GM19455 (cell line): ENCODE results near the gene MAPK8IP1.
A peak's percentile ranks its signal among the peaks of the same experiment; 100 is the strongest.
"Not testable (repeated sequence)": the region's sequence is repeated elsewhere in the genome, so short reads cannot be mapped to it uniquely, and the experiment has no call there.

Source experiments
- ATAC-seq: cut with Tn5 transposase; IDR thresholded peaks from one replicate; pipeline ENCODE4 v1.9.1; 2021; ENCODE audit not compliant: unreplicated experiment

MAPK8IP1 gene

DNA sequence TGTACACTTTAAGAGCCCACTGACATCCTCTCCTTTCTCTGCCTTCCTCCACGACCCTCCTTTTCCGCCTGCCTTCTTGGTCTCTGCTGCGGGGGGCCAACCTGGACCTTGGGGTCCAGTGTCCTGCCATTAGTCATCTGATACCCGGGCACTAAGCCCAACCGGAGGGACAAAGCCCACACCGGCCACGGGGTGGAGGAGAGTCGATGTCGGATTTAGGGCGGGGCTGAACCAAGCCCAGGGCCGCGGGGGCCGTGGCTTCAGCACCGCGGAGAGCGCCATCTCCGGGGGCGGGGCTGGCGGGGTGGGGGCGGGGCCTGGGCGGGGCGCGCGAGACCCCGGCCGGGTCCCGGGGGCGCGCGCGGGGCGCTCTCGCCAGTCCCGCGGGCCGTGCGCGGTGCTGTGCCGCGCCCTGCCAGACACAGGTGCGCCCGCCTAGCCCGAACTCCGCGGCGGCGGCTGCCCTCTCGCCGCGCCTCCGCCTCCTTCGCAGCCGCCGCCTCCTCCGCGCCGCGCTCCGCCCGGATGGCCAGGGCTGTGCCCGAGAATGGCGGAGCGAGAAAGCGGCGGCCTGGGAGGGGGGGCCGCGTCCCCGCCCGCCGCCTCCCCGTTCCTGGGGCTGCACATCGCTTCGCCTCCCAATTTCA lies at the start of gene MAPK8IP1:
Gene MAPK8IP1 (plus strand): TSS at position 378 of the 647 bp plus-strand sequence. CDS start 170 bp downstream, at position 548.
- peak; percentile 59 for ATAC-seq

- ATAC-seq, result no peak
Measured at GRCh38 chr11:45839204-45839603, 46.2 kb upstream of the MAPK8IP1 start.

- not testable (repeated sequence) for ATAC-seq
Measured at GRCh38 chr11:45840251-45840650, 45.2 kb upstream of the MAPK8IP1 start.

GRCh38 chr11:45843158-45843924 lies 42.1 kb upstream of the MAPK8IP1 start:
- no peak for ATAC-seq

- no peak for ATAC-seq
Measured at GRCh38 chr11:45844822-45845578, 40.5 kb upstream of the MAPK8IP1 start.

- ATAC-seq, result no peak
Measured at GRCh38 chr11:45846174-45846675, 39.2 kb upstream of the MAPK8IP1 start.

DNA sequence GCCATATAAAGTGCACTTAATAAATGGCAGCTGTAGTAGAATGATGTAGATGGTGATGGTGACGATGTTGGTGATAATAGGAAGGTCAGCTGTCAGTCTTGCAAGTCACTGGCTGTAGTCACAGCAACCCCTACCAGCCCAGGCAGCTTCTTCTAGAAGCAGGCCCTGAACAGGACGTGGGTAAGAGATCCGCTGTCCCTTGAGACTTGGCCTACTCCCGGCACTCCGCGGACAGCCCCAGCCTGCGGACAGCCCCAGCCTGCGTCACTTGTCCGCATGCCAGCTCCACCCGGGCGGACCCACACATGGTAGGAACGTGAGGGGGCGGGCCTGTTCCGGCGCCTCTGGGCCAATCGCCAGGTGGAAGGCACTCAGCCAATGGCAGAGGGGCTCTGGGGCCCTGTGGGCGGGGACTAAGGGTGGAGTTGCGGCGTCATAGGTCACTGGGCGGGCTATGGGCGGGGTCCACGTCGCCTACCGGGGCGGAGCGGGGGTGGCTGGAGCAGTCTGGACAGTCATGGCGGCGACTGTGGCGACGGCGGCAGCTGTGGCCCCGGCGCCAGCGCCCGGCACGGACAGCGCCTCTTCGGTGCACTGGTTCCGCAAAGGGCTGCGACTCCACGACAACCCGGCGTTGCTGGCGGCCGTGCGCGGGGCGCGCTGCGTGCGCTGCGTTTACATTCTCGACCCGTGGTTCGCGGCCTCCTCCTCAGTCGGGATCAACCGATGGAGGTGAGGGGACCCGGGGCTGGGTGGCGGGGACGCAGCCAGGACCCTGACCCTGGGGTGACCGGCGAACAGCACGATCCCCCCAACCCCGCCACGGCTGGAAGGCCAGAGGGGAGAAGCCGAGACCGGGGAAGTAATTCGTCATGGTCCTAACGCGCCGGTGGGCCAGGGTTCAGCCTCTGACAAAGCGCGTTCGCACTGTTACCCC lies 38.2 kb upstream of the MAPK8IP1 start, which contains the start of gene CRY2:
Gene CRY2 (plus strand): TSS at position 502 of the 937 bp plus-strand sequence. CDS start 16 bp downstream, at position 518.
- peak; percentile 94 for ATAC-seq

- ATAC-seq, result peak; percentile 11
Measured at GRCh38 chr11:45847911-45848316, 37.5 kb upstream of the MAPK8IP1 start.

DNA sequence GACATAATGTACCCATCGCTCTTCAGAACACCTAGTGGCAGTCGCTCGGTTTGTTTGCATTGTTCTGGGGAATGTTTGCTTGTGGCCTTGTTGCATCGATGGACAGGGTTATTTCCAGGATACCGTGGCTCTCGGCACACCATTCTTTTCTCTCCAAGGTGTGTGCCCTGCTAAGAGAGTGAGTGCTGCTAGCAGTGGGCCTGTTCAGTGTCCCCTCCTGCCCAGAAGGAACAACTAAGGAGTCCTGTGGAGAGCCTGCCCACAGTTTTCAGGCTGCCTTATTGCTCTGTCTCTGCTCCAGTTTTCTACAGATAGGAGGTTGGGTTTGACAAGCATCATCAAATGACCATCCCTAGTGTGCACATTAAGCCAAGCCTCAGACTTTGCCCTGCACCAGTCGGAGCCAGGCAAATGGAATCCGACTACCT lies 36.8 kb upstream of the MAPK8IP1 start:
- ATAC-seq, result no peak

DNA sequence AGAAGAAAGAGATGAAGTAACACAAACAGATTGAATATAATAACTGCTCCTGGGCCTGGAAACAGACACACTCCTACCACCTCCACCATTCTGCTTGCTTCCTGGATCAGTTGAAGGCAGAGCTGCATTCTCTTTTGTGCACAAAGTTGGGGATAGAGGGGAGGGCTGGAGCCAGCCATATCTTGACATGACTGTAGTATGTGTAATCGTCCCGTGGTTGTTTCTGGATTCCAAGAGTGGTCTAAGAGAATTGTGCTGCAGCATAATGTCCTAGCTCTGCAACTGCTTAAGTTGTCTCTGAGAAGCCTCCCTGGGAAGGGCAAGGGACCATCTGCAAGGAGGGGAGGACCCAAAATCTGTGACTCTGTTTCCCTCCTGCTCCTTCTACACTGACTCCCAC lies 35.0 kb upstream of the MAPK8IP1 start:
- ATAC-seq, result no peak

- no peak for ATAC-seq
Measured at GRCh38 chr11:45851228-45851627, 34.2 kb upstream of the MAPK8IP1 start.

DNA sequence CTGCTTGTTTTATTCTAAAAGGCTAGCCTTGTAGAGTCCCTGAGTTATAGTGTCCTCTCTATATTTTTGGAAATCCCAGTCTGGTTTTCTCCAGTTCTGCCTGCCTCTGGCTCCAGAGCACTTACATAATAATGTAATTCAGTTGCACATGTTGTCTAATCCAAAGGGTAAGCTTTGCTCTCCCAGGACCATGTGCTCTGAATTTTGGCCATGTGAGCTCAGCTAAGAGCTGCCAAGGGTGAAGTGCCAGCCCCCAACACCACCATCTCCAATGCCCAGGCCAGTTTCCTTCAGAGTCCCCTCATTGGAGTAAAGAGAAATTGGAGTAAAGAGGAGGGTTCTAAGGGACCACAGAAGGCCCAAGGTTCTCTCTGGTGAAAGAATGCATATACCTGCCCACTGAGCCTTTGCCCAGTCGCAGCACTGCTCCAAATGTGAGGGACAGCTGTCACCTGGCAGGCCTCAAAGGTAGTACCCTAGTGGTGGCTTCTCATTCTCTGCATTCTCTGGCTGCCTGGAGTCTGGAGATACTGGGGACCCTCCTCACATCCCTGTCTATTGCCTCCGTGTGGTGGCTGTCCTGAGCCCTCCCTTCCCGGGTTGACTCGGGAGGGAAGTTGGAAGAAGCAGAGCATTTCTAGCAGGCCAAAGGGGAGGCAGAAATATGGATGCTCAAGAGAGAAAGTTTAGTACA lies 33.3 kb upstream of the MAPK8IP1 start:
- no peak for ATAC-seq

- no peak for ATAC-seq
Measured at GRCh38 chr11:45852712-45853101, 32.7 kb upstream of the MAPK8IP1 start.

DNA sequence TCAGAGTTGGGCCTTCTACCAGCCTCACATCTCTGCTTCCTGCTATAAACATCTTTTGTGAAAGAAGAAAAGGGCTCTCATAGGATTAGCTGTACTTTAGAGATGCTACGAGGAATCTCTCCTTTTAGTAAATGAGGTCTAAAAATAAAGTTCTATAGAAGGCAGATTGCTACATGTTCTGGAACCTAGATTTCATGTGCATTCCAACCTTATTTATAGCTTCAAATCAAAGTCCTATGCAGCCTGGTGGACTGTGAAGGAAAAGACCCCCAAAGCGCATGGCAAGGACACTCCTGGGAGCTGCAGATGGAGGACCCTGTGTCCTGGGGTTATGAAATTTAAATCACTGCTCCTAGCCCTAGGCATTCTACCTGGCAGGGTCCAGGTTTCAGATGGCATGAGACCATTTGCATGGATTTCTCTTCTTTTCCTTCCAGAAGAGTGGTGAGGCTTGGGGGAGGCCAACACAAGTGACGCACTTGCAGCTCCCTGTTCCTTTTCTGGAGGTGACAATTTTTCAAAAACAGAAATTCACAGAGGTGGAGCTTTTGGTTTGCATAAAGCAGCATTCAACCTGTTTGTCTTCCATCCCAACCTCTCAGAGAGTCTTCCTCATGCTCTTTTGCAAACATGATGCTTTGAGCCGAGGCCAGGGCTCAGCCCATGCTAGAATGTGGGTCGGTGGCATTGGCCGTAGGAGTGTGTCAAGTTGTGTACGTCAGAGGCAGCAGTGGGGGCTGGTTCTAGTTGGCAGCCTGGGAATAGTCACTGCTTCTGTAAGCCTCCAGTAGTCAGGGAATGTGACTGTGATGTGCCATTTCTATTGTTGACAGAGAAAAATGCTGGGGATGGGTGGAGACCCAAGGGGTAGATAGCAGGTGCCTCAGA lies 31.9 kb upstream of the MAPK8IP1 start:
- no peak for ATAC-seq

DNA sequence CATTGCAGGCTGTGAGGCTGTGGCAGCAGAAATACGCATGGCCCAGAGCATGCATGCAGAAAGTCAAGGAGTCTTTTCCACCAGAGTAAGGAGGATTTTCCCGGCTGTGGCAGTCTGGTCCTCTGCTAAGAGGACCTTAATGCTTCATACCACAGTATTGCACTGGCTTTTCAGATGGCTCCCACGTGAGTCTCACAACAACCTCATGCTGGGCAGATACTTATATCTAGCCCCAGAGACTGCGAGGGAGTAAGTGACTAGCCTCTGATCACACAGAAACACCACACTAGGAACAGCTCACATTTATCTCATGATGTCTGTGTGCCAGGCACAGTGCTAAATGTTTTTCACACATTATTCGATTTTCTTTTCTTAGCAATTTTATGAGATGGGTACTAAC lies 30.1 kb upstream of the MAPK8IP1 start:
- no peak for ATAC-seq

- ATAC-seq, result no peak
Measured at GRCh38 chr11:45856044-45856468, 29.4 kb upstream of the MAPK8IP1 start.

GRCh38 chr11:45857961-45858474 lies 27.4 kb upstream of the MAPK8IP1 start:
- ATAC-seq, result no peak

- ATAC-seq, result no peak
Measured at GRCh38 chr11:45858751-45859398, 26.6 kb upstream of the MAPK8IP1 start.
